Coronary artery (tissue), 2 donors: ENCODE measurements around the gene PCNX2.

Experiments used
- DNase-seq: peaks from one replicate; pipeline ENCODE4 v3.0.0-alpha.2; 2017; ENCODE audit warnings: low spot score
- H3K27ac ChIP-seq, 2 donors: fragments of 200-600 bp; sonication (generic); one replicate each; pipeline ENCODE4 v1.5.1; 2016 to 2019
- H3K4me3 ChIP-seq: fragments of 200-600 bp; sonication (generic); 2 replicates; pipeline ENCODE4 v1.5.1; 2016; ENCODE audit warnings: mild to moderate bottlenecking, moderate library complexity
- TF ChIP-seq, protein P1 (sequence below): fragments of 200-600 bp; sonication (generic); IDR thresholded peaks from one replicate; pipeline ENCODE4 v1.5.1; 2019; ENCODE audit warnings: antibody characterized with exemption

PCNX2 gene

DNA sequence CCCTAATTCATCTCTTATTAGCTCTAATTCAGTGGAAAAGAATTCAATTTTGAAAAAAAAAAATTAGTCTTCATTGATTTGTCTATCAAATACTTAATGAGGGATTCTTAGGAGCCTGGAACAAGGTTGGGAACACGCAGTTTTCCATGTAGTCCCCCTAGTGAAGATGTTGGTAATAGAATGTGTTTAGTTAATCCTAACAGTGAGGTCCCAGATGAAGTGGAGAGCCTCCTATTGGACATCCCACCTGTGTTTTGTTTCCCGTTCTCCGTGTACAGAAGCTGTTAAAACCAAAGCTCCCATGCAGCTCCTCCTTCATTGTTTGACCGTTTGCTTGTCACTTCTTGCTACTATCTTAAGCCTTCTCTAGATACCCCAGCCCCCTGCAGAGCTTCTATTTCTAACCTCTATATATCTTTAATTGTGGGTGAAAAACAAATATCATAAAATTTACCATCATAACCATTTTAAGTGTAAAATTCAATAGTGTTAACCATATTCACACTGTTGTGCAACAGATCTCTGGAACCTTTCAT, 67.5 kb downstream of the PCNX2 start:
- TF ChIP-seq, protein P1, sequence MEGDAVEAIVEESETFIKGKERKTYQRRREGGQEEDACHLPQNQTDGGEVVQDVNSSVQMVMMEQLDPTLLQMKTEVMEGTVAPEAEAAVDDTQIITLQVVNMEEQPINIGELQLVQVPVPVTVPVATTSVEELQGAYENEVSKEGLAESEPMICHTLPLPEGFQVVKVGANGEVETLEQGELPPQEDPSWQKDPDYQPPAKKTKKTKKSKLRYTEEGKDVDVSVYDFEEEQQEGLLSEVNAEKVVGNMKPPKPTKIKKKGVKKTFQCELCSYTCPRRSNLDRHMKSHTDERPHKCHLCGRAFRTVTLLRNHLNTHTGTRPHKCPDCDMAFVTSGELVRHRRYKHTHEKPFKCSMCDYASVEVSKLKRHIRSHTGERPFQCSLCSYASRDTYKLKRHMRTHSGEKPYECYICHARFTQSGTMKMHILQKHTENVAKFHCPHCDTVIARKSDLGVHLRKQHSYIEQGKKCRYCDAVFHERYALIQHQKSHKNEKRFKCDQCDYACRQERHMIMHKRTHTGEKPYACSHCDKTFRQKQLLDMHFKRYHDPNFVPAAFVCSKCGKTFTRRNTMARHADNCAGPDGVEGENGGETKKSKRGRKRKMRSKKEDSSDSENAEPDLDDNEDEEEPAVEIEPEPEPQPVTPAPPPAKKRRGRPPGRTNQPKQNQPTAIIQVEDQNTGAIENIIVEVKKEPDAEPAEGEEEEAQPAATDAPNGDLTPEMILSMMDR = no peak
- H3K4me3 ChIP-seq = no peak overlapping the region
- DNase-seq = no peak
- no peak overlapping the region for H3K27ac ChIP-seq

GRCh38 chr1:233224311-233224710, 71.2 kb downstream of the PCNX2 start:
- DNase-seq = no peak
- Histone ChIP-seq H3K27ac (no peak overlapping the region), H3K4me3 (no peak overlapping the region)
- TF ChIP-seq, protein P1 = no peak

DNA sequence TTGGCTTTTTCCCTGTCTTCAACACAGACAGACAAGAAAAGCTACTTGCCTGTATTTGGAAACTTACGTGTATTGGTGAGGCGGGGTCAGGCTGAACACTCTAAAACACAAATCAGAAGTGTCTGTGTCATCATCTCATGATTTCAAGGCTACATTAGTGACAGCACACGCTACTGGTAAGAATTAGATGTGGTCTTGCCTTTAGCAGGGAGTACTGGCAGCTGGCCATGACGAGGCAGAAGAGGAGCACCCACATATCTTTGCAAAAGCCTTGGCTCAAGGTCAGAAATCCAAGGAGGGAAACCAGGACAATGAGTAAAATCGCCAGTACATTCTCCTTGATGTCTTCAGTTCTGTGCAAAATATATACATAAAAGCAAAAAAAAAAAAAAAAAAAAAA, 77.7 kb downstream of the PCNX2 start:
- DNase-seq = no peak
- Histone ChIP-seq H3K4me3 (no peak overlapping the region), H3K27ac (no peak overlapping the region)
- TF ChIP-seq, protein P1 = no peak

DNA sequence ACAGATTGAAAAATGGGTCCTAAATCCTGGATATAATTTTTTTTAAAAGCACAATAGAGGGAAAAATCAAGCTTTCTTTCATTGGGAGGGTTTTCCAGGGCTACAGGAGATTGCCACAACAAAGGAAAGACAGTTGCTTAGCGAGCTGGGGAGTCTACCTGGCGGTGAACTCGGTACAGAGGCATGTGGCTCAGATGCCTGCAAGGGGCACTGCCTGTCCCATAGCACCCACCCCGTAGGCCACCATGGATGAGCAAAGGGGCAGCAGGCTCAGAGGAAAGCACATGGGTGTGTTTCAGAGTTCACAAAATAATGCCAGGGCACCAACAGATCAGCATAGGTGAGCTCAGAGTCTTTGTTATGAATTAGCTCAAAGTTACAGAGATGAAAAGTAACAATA, 79.5 kb downstream of the PCNX2 start:
- H3K27ac ChIP-seq = no peak overlapping the region
- no peak for DNase-seq
- no peak overlapping the region for H3K4me3 ChIP-seq
- TF ChIP-seq, protein P1 = no peak

DNA sequence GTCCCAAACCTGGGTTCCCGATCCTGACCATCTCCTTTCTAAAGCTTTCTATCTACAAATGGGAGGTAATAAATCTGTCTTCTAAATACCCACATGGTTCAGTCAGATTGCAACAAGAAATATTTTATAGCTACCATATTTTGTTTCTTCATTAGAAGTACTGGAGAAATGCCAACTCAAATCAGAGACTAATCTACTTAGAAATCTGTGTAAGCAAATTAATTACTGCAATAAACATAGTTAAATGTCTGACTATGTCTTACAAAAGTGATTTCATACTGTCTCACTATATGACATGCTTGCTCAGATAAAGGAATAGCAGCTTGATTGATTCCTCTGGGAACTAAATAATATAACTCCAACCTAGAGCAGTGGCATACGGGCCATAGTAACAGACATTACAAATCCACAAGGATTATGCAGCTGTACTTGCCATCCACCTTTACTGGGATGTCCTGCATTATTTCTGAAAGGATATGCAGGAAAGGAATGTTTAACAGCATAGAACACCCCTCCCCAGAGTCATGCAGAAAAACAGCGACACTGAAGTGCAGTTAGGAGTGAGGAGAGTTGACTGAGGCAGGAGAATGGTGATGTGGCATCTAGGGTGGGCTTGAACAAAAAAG, 80.3 kb downstream of the PCNX2 start:
- TF ChIP-seq, protein P1 = no peak
- no peak overlapping the region for H3K27ac ChIP-seq
- H3K4me3 ChIP-seq = no peak overlapping the region
- DNase-seq = no peak

DNA sequence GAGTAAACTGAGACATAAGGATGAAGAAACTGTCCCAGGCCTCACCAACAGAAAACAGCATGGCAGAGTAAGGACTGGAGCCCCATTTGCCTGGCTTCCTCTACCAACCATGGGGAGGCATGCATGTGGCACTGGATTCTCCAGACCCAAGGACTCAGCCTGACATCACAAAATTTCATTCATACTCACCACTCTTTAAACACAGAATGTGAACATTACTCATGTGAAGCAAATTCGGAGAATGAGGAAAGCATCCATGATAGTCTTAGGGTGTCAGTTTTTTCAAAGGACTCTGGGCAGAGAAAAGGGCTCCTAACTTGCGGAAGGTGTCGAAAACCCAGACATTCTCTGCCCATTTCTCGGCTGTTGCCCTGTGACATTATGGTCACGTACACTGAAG, 83.9 kb downstream of the PCNX2 start:
- no peak overlapping the region for H3K27ac ChIP-seq
- TF ChIP-seq, protein P1 = no peak
- H3K4me3 ChIP-seq = no peak overlapping the region
- DNase-seq = no peak

DNA sequence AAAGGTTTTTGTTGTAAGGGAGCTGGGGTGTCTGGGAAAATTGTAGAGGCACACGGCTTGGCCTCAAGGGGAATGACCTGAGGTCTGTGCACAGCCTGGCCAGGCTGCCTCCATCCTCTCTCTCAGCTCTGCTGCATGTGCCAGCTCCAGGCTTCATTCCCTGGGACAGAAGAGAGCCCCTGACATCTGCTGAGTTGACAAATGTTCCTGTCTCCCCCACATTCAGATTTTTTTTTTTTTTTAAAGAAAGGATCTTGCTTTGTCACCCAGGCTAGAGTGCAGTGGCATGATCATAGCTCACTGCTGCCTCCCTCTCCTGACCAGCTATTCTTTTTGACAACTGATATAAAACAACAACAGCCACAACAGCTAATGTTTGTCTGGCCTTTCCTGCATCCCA, 84.4 kb downstream of the PCNX2 start:
- TF ChIP-seq, protein P1 = no peak

More for the DNA sequence above, 84.4 kb downstream of the PCNX2 start:
- no peak for DNase-seq
- Histone ChIP-seq H3K4me3 (no peak overlapping the region), H3K27ac (no peak overlapping the region)
